Activated CD4-positive, alpha-beta T cell treated with anti-CD3 and anti-CD28 coated beads, Interleukin-2, amount 10 ng/mL, durations not matched to agents 7 days and 5 days (primary cell): ENCODE data around the gene EXTL1. TPM values are rescaled to one million over a fixed set of nuclear protein-coding genes. Genes with fewer than 3 reads are reported as not detected.

Experiments used
- total RNA-seq, 2 experiments: library from RNA; stranded (reverse); gene quantifications; one replicate each; pipeline ENCODE4 v1.2.3, GENCODE V29; 2021

The EXTL1 gene
- total RNA-seq, 2 experiments from 2014 or later, result not detected

Other genes starting within 250 kb of the EXTL1 start
- 10 to 100 TPM; 13.7 to 14.4 TPM for gene SELENON, start 221.6 kb upstream of the EXTL1 start, total RNA-seq
- 10 to 100 TPM; 38.9 to 42.1 TPM for gene MTFR1L, start 201.8 kb upstream of the EXTL1 start, total RNA-seq
- gene AUNIP, start 162.3 kb upstream of the EXTL1 start, total RNA-seq, result 1 to 10 TPM; 6.7 to 8.1 TPM
- under 1 TPM; 0.52 to 0.87 TPM for gene PAQR7, start 146.1 kb upstream of the EXTL1 start, total RNA-seq
- gene STMN1, start 115.4 kb upstream of the EXTL1 start, total RNA-seq, result 1,000 to 10,000 TPM in 1 of 2 experiments, 100 to 1,000 TPM in 1; 800 to 1,022 TPM
- 10 to 100 TPM; 10.1 to 11.9 TPM for gene PAFAH2, start 23.7 kb upstream of the EXTL1 start, total RNA-seq
- not detected for gene SLC30A2, start 24.3 kb downstream of the EXTL1 start, total RNA-seq
- gene TRIM63, start 45.9 kb downstream of the EXTL1 start, total RNA-seq, result under 1 TPM; 0.10 TPM
- 10 to 100 TPM; 21.0 to 25.8 TPM for gene PDIK1L, start 90.0 kb downstream of the EXTL1 start, total RNA-seq
- gene FAM110D, start 137.3 kb downstream of the EXTL1 start, total RNA-seq, result not detected
- gene C1orf232, start 147.2 kb downstream of the EXTL1 start, total RNA-seq, result not detected
- 10 to 100 TPM; 27.3 to 28.6 TPM for gene ZNF593, start 148.1 kb downstream of the EXTL1 start, total RNA-seq
- not detected for gene ZNF593OS, start 150.1 kb downstream of the EXTL1 start, total RNA-seq
- gene CNKSR1, start 155.7 kb downstream of the EXTL1 start, total RNA-seq, result 1 to 10 TPM; 6.4 to 7.5 TPM
- not detected for gene CATSPER4, start 168.8 kb downstream of the EXTL1 start, total RNA-seq
- gene CEP85, start 212.4 kb downstream of the EXTL1 start, total RNA-seq, result 10 to 100 TPM; 46.9 to 49.0 TPM